PC-3 (cell line): ENCODE results near the gene LRRC10.

Experiments
- EZH2 ChIP-seq: fragments of 300-600 bp; sonication (generic); IDR thresholded peaks from one replicate; pipeline ENCODE4 v1.6.1; 2017; ENCODE audit warnings: antibody characterized with exemption, mild to moderate bottlenecking, low read length; ENCODE audit not compliant: unreplicated experiment
- TF ChIP-seq, protein P1 (sequence below): fragments of 300-600 bp; sonication (generic); conservative IDR thresholded peaks from 2 replicates; pipeline ENCODE4 v1.5.1; 2017; ENCODE audit warnings: antibody characterized with exemption, low read depth, mild to moderate bottlenecking, low read length

DNA sequence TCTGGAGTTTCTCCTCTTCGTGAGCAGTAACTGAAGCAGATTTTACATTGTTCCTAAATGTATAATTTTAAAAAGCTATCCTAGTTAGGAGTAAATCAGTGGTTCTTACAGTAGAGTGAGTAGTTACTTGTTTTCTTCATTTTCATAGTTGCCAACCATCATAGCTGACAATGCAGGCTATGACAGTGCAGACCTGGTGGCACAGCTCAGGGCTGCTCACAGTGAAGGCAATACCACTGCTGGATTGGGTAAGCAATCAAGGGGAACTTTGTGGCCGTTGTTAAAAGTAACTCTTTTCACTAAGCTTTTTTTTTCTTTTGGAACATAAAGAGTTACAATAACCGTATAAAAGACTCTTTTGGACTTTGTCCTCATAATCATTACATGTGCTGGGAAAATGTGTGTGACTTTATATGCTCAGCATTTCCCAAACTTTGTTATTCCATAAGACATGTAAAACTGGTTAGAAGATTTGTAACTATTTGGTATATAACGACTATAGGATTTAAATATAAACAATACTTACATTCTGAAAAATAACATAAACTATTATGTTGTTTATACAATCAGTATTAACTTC is 12.4 kb downstream of the LRRC10 start:
- TF ChIP-seq, protein P1, sequence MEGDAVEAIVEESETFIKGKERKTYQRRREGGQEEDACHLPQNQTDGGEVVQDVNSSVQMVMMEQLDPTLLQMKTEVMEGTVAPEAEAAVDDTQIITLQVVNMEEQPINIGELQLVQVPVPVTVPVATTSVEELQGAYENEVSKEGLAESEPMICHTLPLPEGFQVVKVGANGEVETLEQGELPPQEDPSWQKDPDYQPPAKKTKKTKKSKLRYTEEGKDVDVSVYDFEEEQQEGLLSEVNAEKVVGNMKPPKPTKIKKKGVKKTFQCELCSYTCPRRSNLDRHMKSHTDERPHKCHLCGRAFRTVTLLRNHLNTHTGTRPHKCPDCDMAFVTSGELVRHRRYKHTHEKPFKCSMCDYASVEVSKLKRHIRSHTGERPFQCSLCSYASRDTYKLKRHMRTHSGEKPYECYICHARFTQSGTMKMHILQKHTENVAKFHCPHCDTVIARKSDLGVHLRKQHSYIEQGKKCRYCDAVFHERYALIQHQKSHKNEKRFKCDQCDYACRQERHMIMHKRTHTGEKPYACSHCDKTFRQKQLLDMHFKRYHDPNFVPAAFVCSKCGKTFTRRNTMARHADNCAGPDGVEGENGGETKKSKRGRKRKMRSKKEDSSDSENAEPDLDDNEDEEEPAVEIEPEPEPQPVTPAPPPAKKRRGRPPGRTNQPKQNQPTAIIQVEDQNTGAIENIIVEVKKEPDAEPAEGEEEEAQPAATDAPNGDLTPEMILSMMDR, result no peak
- TF ChIP-seq EZH2, result no peak
